Stimulated activated CD4-positive, alpha-beta T cell treated with anti-CD3 and anti-CD28 coated beads, Interleukin-2, amount 100 ng/mL, for 48 hours (primary cell): ENCODE data around the gene TRIP11.
"Not testable (repeated sequence)": the region's sequence is repeated elsewhere in the genome, so short reads cannot be mapped to it uniquely, and the experiment has no call there.

Experiments
- DNase-seq, 2 donors: peaks; one replicate each; pipeline ENCODE4 v3.0.0-alpha.2; 2020

Gene TRIP11

DNA sequence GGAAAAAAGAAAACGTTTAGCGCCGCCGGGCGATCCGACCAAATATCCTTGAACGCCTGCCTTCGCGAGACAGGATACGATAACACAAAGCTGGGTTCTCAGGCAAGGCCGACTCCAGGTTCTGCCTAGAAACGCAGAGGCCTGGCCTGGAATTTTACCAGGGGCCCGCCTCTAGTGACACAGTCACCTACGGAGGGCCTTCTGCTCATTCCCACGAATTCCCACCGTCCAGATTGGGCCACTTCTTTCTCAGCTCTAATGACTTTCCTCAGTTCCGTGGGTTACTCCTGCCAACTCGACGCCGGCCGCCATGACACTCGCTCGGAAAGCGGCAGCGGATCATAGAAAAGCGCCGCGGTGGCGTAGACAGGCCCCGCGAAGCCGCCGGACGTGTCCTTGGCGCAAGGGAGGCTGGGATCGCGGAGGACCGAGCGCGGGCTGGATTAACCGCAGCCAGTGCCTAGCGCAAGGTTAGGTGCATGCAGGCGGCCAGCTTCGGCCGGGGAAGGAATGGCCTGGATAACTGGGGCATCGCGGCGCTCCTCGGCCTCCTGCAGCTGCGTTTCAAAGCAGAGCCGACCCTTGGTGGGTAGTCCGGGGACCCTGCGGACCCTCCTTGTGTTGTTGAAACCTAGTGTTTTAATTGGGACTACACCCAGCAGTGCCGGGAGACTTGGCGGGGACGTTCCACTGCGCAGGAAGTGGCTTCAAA is at the start of gene TRIP11:
TSS of gene TRIP11 (minus strand) at position 341 of the 712 bp plus-strand sequence. CDS start 374 bp downstream, outside the sequence.
- DNase-seq, result peak; percentile 90 to 92

DNA sequence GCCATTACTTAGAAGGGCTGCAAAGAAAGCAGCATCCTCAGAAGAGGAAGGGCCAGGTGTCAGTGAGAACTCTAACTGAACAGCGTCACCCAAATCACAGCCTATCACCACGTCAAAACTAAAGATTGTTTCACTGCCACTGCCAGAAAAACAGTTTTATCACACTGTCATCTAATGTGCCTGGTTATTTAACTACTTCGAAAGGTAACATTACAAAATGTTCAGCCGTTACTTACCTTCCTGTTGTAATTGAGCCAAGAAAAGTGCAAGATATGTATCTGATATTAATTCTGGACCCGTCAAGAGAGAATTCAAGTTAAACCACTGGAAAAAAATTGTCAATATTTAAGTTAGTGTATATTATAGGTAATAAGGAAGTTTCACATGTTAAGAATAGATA is 48.6 kb upstream of the TRIP11 start:
- no peak for DNase-seq

DNA sequence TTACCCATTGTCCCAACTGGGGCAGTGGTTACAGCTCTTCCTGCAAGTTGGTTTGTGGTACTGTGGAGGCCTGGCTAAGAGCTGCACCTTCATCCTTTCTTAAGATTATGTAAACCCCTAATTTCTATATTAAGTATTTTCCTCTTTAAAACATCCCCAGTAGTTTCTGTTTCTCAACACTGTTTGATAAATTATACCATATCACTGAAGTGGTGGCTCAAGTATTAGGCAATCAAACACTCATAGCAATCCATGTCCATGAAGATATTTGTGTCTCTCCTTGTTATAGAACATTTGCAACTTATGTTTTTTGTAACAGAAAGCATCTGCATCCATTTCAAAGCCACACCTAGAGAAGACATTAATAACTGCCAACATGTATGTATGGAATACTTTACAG is 34.7 kb upstream of the TRIP11 start:
- DNase-seq, result no peak

DNA sequence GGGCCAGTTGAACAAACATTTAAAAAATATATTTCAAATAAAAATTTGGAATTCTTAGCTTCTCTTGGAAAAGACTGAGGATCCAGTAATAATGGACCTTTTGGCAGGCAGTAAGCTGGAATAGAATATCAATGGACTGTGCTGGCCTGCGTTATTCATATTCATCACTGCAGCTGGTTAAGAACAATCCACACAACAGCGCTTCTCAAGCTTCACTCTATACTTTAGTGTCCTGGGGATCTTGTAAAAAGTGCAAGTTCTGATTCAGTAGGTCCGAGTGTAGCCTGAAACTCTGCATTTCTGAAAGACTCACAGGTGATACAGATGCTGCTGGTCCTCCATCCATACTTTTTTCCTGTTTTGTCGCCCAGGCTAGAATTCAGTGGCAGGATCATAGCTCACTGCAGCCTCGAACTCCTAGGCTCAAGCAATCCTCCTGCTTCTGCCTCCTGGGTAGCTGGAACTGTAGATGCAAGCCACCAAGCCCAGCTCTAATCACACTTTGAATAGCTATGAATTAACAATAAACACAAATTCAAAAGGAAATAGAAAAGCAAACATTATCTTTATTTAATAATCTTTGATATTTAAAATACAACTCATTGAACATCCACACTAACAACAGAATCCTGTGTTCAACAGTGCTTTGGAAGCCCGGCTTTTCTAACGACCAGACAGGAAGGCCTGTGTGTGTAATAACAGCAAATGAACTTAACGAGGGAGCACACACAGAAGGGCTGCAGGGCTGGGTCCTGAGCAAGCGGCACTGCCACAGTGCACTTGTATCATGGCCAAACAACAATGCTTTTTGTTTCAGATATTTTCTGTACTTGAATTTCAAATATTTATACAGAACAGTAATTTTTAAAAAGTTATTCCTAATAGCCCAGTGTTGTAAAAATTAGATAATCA is 18.4 kb upstream of the TRIP11 start:
- no peak for DNase-seq

DNA sequence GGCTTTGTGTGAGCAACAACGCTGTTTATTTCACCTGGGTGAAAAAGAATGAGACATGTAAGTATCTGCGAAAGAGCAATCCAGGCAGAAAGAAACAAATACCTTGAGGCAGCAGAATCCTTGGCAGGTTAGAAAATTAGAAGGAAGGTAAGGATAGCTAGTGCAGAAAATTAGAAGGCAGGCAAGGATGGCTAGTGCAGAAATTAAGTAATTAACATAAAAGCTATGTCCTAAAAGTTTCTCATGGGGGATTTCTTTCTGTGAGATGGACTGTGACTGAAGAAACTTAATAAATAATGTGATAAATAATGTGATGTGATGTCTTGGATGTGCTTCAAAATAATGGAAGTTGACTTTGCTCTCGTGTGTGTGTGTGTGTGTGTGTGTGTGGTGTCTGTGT is 9.9 kb upstream of the TRIP11 start:
- DNase-seq, result no peak

DNA sequence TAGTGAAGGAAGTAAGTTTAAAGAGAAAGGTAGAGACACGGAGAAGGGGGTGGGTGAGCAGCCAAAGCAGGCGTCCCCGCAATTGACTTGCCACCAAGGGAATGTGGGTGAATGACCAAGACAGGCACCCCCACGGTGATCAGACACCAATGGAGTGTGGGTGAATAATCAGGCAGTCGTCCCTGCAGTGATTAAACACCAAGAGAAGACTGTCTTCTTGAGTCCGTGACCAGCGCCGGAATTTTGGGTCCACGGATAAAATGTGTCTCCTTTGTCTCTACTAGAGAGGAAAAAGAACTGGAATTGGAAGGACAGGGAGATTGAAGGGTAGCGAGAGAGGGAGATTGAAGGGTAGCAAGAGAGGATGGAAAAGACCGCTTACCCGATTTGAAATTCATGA is 9.4 kb upstream of the TRIP11 start:
- not testable (repeated sequence) for DNase-seq

DNA sequence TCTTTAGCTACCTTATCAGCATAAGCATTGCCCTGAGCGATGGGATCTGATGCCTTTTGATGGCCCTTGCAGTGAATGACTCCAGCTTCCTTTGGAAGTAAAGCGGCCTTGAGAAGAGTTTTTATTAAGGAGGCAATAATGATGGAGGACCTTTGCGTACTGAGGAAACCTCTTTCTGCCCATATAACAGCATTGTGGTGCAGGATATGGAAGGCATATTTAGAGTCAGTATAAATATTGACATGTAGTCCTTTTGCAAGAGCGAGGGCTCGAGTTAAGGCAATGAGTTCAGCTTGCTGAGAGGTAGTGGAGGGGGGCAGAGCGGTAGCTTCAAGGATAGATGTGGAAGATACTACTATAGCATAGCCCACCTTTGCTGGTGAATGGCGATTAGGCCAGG is 6.0 kb upstream of the TRIP11 start:
- DNase-seq, result not testable (repeated sequence)

DNA sequence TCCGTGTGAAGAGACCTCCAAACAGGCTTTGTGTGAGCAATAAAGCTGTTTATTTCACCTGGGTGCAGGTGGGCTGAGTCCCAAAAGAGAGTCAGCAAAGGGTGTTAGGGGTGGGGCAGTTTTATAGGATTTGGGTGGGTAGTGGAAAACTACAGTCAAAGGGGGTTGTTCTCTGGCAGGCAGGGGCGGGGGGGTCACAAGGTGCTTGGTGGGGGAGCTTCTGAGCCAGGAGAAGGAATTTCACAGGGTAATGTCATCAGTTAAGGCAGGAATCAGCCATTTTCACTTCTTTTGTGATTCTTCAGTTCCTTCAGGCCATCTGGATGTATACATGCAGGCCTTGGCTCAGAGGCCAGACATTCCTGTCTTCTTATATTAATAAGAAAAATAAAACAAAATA is 1.9 kb upstream of the TRIP11 start:
- not testable (repeated sequence) for DNase-seq

DNA sequence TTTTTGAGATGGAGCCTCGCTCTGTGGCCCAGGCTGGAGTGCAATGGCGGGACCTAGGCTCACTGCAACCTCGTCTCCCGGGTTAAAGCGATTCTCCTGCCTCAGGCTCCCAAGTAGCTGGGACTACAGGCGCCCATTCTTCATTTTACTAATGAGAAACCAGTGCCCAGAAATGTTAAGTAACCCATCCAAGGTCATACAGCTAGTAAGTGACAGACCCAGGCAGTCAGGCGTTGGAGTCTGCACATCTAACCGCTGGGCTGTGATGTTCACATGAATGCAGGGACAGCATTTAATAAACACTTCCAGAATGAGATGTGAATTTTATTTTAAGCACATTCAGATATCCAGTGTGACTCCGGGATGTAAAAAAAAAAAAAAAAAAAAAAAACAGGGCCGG is 1.3 kb upstream of the TRIP11 start:
- no peak for DNase-seq

DNA sequence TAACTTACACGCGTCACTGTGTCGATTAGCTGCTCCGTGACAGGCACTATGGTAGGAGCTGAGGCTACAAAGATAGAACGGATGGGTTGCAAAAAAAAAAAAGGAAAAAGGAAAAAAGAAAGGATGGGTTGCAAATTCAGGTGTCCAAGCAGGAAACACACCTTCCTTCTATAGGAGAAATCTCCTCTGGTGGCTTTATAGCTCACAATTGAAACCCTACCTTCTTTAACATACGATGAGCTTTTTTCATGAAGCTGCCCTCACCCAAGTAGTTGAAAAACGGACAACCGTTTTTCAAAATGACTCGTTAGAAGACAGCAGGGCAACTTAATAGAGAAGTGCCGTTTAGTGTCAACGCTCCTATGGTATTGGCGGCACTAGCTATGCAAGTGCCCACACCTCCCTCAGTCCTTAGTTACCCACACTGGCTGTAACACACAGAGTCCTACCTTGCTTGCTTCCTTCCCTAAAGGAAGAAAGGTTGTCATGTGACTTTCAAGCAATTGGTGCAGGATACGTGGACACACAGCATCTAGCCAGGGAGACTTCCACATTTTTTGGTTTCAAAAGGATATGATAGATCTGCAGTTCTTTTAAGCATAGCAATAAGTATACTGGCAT is 682 bp upstream of the TRIP11 start:
- DNase-seq, result peak; percentile 2 to 10

DNA sequence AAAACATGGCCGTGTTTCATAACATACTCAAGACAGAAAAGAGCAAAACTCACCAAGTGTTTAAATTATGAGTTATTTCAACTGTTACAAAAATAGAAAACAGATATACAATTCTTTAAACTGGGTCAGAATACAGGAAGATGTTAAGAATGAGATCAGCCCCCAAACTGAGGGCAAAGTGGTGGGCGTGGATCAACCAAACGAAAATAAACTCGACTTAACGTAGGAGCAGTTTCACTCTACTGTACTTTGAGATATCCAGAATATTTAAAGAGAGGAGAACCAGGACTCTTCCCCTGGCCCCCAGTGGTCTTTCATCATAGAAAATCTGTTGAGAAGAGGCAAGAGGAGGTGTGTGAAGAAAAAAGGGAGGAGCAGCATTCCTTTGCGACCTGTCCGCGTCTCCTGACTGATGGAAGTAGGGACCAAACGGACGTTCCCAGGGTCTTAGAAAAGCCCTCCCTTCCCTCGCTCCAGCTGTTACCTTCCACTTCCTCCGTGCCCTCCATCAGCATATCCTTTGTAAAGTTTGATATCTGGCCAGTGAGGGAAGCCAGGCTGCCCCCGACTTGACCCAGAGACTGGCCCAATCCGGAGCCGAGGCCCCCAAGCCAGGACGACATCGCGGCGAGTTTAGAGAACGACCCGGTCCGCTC is 668 bp downstream of the TRIP11 start:
- DNase-seq, result peak in 1 of 2 donors; percentile 8

DNA sequence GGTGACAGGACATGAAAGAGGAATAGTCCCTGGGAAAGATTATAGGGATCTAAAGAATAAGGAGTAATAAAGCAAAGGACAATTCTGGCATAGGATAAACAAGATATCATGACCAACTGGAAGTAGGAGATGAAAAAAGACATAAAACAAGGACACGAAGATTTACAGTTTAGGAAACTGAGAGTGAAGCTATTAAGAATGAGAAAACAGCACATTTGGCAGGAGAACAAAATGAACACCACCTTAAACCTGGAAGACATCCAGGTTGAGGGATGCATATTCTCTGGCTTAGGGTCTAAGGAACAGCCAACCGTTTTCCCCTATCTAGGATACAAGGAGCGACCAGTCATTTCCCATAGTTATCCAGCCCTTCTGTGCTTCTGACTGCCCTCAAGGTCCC is 1.9 kb downstream of the TRIP11 start:
- no peak for DNase-seq

DNA sequence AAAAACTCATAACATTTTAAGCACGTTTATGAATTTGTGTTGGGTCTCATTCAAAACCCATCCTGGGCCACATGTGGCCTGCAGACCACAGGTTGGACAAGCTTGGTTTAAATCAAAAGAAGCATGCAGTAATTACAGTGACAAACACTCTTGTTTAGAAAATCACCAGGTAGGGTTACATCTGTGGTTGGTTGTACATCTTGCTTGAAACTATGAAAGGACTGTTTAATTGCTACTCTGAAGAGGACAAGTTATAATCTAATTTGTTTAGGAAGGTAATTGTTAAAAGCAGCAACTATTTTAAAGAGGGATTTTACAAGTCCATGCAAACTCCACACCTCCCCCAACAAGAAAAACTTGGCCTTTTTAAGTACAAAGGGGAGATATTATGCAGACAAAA is 4.0 kb downstream of the TRIP11 start:
- no peak for DNase-seq

DNA sequence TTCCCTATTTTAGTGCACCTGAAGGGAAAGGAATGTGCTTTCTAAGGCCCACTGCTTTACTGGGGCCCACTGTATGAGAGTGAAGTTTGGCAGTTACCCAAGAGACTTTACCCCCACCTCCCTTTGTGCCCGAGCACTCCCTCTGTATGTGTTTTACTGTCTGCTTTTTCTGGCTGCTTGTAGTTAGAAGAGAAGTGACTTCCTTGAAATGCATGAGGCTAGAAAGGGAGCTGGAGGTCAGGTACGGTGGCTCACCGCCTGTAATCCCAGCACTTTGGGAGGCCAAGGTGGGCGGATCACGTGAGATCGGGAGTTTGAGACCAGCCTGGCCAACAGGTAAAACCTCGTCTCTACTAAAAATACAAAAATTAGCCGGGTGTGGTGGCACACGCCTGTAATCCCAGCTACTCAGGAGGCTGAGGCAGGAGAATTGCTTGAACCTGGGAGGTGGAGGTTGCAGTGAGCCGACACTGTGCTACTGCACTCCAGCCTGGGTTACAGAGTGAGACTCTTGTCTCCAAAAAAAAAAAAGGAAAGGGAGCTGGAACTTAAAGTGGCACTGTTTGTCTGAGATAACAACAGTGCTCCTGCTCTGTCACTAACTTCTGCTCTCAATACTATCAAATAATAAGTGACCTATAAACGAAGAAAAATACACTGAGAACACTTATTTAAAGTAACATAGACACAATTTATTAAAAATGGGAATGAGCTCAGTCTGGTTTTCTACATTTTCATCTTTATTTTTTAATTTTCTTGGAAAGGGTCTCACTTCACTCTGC is 5.8 kb downstream of the TRIP11 start:
- DNase-seq, result no peak

DNA sequence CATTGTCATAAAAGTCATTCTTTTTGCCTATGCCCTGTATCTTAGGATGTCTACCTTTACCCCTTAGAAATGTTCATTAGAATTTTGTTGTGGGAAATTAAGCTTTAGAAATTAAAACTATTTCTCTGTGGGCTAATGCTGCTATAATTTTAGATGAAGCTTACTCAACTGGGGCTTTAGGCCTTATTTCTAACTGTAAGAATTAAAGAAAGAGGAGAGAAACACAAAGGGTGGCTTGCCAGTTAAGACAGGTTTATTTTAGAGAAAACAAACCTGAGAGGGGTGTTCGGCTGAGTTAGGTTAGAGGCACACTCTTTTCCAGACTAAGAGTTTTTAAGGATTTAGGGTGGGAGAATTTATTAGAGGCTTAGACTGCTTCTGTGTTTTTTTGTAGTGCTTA is 6.4 kb downstream of the TRIP11 start:
- DNase-seq, result no peak

DNA sequence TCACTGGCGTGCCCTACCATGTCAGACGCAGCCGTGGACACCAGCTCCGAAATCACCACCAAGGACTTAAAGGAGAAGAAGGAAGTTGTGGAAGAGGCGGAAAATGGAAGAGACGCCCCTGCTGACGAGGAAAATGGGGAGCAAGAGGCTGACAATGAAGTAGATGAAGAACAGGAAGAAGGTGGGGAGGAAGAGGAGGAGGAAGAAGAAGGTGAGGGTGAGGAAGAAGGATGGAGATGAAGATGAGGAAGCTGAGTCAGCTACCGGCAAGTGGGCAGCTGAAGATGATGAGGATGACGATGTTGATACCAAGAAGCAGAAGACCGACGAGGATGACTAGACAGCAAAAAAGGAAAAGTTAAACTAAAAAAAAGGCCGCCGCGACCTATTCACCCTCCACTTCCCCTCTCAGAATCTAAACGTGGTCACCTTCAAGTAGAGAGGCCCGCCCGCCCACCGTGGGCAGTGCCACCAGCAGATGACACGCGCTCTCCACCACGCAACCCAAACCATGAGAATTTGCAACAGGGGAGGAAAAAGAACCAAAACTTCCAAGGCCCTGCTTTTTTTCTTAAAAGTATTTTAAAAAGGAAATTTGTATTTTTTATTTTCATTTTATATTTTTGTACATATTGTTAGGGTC is 13.2 kb downstream of the TRIP11 start:
- DNase-seq, result peak in 1 of 2 donors; percentile 4

DNA sequence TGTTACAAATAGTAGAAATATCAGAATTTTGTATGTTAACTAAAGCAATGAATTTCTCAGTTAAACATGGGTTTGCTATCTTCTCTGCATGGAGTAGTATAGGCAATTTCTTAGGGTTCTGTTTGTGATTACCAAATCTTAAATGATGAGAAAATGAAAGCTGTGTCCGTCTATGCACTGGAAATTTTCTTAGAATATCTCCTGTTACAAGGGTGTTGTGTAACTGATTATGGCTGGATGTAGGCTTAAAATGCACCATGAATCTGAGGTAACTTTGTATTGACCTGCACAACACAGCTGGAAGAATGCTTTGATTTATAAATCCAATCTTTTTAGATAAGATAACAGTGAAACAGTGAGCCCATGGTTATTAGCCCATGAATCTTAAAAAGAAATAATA is 17.8 kb downstream of the TRIP11 start:
- no peak for DNase-seq

DNA sequence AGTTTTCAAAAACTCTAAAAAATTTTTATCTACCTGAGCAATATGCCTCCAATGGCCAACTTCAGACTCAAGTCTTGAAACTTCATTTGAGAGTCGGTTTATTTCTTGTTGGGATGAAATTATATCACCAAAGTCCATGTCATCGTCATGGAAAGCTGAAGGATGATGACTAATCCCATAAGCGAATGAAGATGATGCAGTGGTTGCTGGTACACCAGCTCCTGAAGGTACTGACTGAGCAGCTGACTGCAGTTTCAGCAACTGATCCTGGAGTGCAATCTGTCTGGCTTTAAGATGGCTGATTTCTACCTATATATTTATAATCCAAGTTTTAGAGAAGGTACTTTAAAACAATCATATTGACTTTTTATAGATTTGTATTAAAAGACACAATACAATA is 18.3 kb downstream of the TRIP11 start:
- no peak for DNase-seq

DNA sequence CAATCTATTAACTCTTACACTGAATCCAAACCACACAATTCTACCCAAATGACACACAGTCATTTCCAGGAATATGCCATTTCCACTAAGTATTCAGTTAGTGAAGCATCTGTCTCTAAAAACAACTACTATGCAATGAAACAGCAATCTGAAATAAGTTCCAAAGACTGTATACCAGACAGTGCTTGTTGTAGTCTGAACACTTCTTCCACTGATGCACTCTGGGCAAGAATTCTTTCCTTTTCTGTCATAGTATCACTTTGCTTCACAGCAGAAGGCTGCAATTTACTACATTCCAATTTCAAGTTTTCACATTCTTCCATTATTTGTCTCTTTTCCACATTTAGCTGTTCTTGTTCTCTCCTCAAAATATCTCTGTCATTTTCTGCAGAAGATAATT is 25.8 kb downstream of the TRIP11 start:
- no peak for DNase-seq

DNA sequence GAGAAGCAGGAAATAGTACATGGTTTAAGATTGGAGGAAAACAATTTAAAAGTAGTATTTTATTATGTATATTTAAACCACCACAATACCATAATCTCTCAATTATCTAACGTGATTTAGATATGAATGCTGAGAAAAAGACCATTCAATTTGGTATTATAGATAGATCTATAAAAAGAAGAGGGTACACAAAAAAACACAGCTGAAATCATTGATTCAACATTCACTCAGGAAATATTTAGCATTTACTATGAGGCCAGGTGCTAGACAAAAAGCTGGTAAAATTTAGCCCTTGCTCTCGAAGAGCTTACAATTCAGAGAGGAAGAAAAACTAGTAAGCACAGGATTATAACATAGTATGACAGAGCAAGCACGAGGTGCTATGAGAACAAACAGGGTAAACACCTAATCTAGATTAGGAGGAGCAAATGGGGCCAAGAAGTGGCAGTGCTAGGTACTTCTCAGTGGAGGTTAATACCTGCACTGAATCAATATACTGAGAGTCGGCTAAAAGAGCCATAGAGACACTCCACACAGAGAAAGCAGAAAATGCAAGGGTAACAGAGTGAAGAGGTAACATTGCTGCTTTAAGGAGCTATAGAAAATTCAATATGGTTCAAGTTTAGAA is 27.6 kb downstream of the TRIP11 start:
- no peak for DNase-seq

DNA sequence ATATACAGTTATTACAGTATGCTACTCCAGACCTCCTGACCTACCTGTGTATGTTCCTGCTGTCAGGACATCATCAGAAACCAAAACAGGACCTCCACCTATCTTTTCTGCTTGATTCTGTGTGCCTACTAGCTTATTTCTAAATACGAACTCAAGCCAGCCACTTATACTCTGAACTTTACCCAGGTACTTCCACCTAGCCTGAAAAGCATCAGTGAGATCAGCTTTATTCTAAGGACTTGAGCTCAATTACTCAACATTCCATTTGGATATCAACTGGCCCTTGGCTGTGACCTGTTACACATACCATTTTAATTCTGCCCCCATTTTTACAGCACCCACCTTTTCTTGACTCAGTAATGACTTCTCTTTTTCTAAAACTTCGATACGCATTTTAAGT is 29.2 kb downstream of the TRIP11 start:
- no peak for DNase-seq
